Measurements from ENCODE around the gene TAS2R1. TPM values are rescaled to one million over a fixed set of nuclear protein-coding genes. Genes with fewer than 3 reads are reported as not detected.

Gene TAS2R1, protein sequence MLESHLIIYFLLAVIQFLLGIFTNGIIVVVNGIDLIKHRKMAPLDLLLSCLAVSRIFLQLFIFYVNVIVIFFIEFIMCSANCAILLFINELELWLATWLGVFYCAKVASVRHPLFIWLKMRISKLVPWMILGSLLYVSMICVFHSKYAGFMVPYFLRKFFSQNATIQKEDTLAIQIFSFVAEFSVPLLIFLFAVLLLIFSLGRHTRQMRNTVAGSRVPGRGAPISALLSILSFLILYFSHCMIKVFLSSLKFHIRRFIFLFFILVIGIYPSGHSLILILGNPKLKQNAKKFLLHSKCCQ
- not detected in 2 replicates for total RNA-seq

DNA sequence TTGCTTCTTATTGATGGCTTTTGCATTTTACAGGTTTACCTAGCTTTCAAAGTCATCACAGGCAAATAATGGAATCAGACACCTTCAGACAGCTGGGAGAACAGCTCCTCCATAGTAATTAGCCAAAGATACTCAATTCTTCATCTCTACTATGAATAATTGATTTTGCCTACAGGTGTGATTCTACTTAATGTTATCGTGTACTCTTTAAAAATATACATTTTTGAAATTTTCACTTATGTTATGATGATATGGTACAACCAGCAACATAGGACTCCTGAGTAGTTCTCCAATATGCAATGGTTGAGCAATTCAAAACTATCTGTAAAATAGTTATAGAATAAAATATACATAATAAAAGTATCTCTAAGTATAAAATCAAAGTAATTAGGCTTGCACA lies at the start of gene TAS2R1:
Gene TAS2R1, minus strand, starts transcription at position 101 of the 400 bp plus-strand sequence. CDS start 319 bp downstream, outside the sequence.

Other genes with a start within 250 kb of the TAS2R1 start
- 23.9 and 47.5 TPM in 2 replicates for gene SEMA5A, start 84.3 kb downstream of the TAS2R1 start, total RNA-seq

All from aortic smooth muscle cell (primary cell).